ENCODE measurements around the gene CC2D1A. TPM values are rescaled to one million over a fixed set of nuclear protein-coding genes. Genes with fewer than 3 reads are reported as not detected.
A peak's percentile ranks its signal among the peaks of the same experiment; 100 is the strongest.

Gene CC2D1A
- total RNA-seq, 6 experiments from 2014 or later: 22.9 to 28.3 (median 25.5) TPM

GRCh38 chr19:13880059-13881043 lies 25.6 kb upstream of the CC2D1A start:
- Mint-ChIP-seq H3K4me3 (peak overlapping the region; percentile 64), H3K27ac (peak overlapping the region; percentile 87), H3K27me3 (ENCODE audit: insufficient read depth) (no peaks in the 10 kb centered on the region; the same call in none of the 2 replicates), H3K9me3 (no peaks in the 10 kb centered on the region), H3K36me3 (ENCODE audit: low read depth) (no peaks in the 10 kb centered on the region), H3K4me1 (ENCODE audit: low read depth) (peaks cover 20% of the 10 kb centered on the region)
- DNase-seq: peak; percentile 92
- TF ChIP-seq, protein P1, sequence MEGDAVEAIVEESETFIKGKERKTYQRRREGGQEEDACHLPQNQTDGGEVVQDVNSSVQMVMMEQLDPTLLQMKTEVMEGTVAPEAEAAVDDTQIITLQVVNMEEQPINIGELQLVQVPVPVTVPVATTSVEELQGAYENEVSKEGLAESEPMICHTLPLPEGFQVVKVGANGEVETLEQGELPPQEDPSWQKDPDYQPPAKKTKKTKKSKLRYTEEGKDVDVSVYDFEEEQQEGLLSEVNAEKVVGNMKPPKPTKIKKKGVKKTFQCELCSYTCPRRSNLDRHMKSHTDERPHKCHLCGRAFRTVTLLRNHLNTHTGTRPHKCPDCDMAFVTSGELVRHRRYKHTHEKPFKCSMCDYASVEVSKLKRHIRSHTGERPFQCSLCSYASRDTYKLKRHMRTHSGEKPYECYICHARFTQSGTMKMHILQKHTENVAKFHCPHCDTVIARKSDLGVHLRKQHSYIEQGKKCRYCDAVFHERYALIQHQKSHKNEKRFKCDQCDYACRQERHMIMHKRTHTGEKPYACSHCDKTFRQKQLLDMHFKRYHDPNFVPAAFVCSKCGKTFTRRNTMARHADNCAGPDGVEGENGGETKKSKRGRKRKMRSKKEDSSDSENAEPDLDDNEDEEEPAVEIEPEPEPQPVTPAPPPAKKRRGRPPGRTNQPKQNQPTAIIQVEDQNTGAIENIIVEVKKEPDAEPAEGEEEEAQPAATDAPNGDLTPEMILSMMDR (IDR thresholded peaks at IDR 0.05): peak; percentile 100

DNA sequence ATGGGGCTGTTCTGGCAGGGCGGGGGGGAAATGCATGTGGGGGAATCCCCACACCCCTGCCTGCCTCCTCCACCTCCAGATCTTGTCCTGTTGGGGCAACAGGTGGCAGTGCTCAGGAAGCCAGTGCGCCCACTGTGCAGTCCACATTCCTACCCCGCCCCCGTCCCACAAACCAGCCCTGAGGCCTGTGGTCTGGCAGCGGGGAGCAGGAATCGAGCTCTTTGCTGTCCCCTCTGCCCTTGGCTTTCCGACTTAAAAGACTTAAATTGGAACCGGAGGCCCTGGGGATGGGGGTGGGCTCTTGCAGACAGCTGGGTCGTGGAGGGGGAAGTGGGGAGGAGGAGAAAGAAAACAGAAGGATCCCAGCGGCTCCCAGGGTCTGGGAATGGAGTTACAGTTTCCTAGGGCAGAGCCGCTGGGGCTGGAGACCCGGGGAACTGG lies 24.7 kb upstream of the CC2D1A start:
- H3K36me3 Mint-ChIP-seq (ENCODE audit: low read depth): no peaks in the 10 kb centered on the region
- H3K4me3 Mint-ChIP-seq: no peak overlapping the region
- H3K4me1 Mint-ChIP-seq (ENCODE audit: low read depth): peaks cover 20% of the 10 kb centered on the region
- no peak for DNase-seq
- H3K27me3 Mint-ChIP-seq (ENCODE audit: insufficient read depth): peaks cover 2% of the 10 kb centered on the region
- TF ChIP-seq, protein P1 (IDR thresholded peaks at IDR 0.05): no peak; the same call in 1 of the 2 replicates
- H3K27ac Mint-ChIP-seq: peak overlapping the region; percentile 87
- no peaks in the 10 kb centered on the region for H3K9me3 Mint-ChIP-seq

DNA sequence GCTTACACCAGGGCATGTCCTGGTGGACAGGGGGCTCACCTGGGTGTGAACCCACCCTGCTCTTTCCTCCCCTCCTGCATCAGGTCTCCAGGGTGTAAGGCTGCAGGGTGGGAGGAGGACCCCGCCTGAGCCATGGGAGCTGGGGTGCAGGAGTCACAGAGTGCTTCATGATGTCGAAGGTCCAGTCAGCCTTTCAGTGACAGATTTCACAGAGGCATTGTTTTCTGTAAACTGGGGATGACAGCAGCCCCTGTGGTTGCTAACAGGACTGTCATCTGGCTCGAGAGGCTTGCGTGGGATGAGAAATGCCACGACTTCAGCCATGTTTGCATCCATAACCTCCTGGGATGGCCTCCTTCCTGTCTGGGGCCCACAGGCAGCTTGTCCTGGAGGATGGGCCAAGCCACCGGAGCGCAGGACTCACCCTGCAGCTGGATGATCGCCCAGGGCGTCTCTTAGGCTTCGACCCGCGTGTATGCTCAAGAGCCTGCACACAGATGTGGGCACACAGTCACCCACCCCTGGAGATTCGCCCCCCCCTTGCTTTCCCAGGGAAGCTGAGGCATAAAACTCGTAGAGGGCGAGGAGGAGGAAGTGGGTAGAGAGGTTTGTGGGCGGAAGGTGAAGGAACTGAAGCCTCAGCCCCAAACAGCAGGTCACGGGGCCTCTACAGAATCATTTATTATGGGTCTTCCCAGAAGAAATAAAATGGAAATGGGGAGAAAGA lies 24.1 kb upstream of the CC2D1A start:
- H3K9me3 Mint-ChIP-seq: no peaks in the 10 kb centered on the region
- H3K27me3 Mint-ChIP-seq (ENCODE audit: insufficient read depth): peaks cover 2% of the 10 kb centered on the region
- peak overlapping the region; percentile 87 for H3K27ac Mint-ChIP-seq
- TF ChIP-seq, protein P1 (IDR thresholded peaks at IDR 0.05): no peak
- H3K36me3 Mint-ChIP-seq (ENCODE audit: low read depth): no peaks in the 10 kb centered on the region
- no peak overlapping the region for H3K4me3 Mint-ChIP-seq
- DNase-seq: peak; percentile 38
- peaks cover 20% of the 10 kb centered on the region for H3K4me1 Mint-ChIP-seq (ENCODE audit: low read depth)

DNA sequence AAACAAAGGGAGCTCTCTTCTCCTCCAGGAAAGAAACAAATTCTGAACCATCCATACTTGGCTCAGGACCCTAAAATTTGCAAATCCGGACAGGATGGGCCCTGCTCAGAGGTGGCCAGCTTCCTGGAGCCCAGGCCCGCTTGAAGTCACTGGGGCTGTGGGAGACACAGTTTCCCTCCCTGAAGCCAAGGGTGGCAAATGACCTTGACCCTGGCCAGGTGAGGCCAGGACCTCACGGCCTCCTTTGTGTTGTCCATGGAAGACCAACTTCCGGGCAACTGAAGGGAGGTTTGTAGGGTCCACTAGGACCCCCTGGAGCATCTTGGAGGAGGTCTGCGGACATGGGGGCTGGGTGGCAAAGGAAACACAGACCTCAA lies 23.6 kb upstream of the CC2D1A start:
- Mint-ChIP-seq H3K36me3 (ENCODE audit: low read depth) (no peaks in the 10 kb centered on the region), H3K27me3 (ENCODE audit: insufficient read depth) (peaks cover 4% of the 10 kb centered on the region), H3K4me3 (no peak overlapping the region), H3K9me3 (no peaks in the 10 kb centered on the region), H3K27ac (peak overlapping the region; percentile 87), H3K4me1 (ENCODE audit: low read depth) (peaks cover 23% of the 10 kb centered on the region)
- TF ChIP-seq, protein P1 (IDR thresholded peaks at IDR 0.05): no peak
- DNase-seq: no peak

- Mint-ChIP-seq H3K27ac (no peak overlapping the region), H3K36me3 (ENCODE audit: low read depth) (no peaks in the 10 kb centered on the region), H3K27me3 (ENCODE audit: insufficient read depth) (peaks cover 4% of the 10 kb centered on the region), H3K9me3 (no peaks in the 10 kb centered on the region), H3K4me1 (ENCODE audit: low read depth) (peaks cover 25% of the 10 kb centered on the region), H3K4me3 (no peak overlapping the region)
- DNase-seq: no peak
- TF ChIP-seq, protein P1 (IDR thresholded peaks at IDR 0.05): no peak
Measured at GRCh38 chr19:13882836-13883235, 23.2 kb upstream of the CC2D1A start.
